Activated naive CD8-positive, alpha-beta T cell treated with anti-CD3 and anti-CD28 coated beads, Interleukin-2, amount 50 U/mL, for 24 hours (primary cell): ENCODE results near the gene KRT14.
"Not testable (repeated sequence)": the region's sequence is repeated elsewhere in the genome, so short reads cannot be mapped to it uniquely, and the experiment has no call there.

Source experiments
- ATAC-seq: fragments of 150-1000 bp; cut with Tn5 transposase; one replicate; pipeline ENCODE4 v1.10.0; 2021
- DNase-seq: peaks from one replicate; pipeline ENCODE4 v3.0.0; 2021
- H3K27ac Mint-ChIP-seq: one replicate; pipeline ENCODE4 v1.8.0; 2021; ENCODE audit warnings: mild to moderate bottlenecking, mixed read lengths
- H3K27me3 Mint-ChIP-seq: one replicate; pipeline ENCODE4 v1.8.0; 2021; ENCODE audit warnings: mixed read lengths
- H3K36me3 Mint-ChIP-seq: one replicate; pipeline ENCODE4 v1.8.0; 2021; ENCODE audit warnings: low read depth, mixed read lengths
- H3K4me1 Mint-ChIP-seq: one replicate; pipeline ENCODE4 v1.8.0; 2021; ENCODE audit warnings: mixed read lengths
- H3K4me3 Mint-ChIP-seq: one replicate; pipeline ENCODE4 v1.8.0; 2021; ENCODE audit warnings: mild to moderate bottlenecking, moderate library complexity, mixed read lengths
- H3K9me3 Mint-ChIP-seq: one replicate; pipeline ENCODE4 v1.8.0; 2021; ENCODE audit warnings: mixed read lengths

Gene KRT14

DNA sequence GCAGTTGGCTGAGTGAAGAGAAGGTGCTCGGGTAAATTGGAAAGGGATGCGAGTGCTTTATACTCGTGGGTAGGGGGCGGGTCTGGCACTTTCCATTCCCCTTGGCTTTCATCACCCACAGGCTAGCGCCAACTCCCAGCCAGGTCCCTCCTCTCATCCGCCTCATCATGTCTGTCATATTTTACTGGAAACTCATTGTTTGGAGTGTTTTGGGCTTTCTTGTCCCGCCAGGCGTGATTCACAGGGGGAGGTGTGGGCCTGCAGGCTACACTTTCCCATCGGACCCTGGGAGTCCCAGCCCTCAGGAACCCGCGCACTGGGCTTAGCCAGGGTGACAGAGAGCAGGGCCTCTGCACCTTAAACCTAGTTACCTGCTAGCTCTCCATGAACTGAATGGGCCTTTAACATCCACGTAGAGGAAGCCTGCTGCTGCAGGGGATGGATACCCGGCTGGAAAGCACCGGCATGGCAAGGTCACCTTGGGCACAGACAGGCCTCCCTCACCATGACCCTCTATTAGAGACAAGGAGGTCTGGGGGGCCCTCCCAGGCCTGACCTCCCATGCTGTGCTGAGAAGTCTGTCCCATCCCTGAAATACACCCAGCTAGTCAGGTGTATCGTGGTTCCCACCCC is at the start of gene KRT14:
Gene KRT14 (minus strand): TSS at position 33 of the 633 bp plus-strand sequence. CDS start 61 bp downstream, outside the sequence.
- no peak within 1 kb of the TSS for H3K27ac Mint-ChIP-seq
- H3K36me3 Mint-ChIP-seq = no peaks in the 10 kb centered on the region
- ATAC-seq (no peak), DNase-seq (no peak)
- peaks cover 7% of the 10 kb centered on the region for H3K27me3 Mint-ChIP-seq
- H3K9me3 Mint-ChIP-seq = no peaks in the 10 kb centered on the region
- no peaks in the 10 kb centered on the region for H3K4me1 Mint-ChIP-seq
- H3K4me3 Mint-ChIP-seq = no peak within 1 kb of the TSS

DNA sequence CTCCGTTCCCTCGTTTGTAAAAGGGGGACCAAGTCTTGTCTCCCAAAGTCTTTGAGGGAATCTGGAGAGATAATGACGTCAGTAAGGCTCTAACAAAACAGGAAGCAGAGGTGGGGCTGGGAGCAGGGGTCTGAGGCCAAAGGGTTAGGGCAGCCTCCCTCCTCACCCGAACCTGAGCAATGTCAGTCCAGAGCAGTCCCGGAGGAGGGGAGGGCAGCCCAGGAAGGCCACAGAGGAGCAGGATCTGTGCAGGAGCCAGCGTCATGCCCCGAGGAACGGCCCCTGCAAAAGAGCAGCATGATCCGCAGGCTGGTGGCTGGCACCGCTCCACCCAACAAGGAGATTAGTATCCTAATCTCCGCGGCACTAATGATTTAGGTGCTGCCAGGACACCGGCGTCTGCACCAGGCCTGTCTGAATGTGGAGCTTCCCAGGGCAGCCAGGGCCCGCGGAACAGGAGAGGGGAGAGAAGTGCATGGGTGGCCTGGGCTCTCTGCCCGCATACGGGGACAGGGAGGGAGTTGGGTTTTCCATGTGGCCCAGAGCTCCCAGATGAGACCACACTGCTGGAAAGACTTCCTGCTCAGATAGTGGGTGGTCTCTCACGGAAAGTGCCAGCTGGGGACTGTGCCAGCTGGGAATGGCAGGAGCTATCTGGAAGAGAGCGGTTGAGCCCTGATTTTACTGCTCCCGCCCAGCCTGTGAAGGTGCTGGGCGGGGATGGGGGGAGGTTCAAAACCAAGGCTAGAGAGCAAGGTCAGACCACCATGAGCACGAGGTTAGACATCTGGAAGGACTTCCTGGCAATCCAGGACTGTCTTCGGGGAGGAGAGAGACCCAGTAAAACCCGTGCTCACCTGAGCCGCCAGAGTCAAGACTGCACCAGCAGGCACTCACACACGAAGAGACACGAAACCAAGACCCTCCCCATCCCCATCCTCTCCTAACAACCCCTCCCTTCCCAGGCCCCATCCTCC is 48.7 kb upstream of the KRT14 start:
- Mint-ChIP-seq H3K9me3 (no peaks in the 10 kb centered on the region), H3K27ac (no peak overlapping the region), H3K4me1 (no peaks in the 10 kb centered on the region), H3K36me3 (no peaks in the 10 kb centered on the region), H3K4me3 (no peak overlapping the region), H3K27me3 (no peaks in the 10 kb centered on the region)
- ATAC-seq (no peak), DNase-seq (no peak)

DNA sequence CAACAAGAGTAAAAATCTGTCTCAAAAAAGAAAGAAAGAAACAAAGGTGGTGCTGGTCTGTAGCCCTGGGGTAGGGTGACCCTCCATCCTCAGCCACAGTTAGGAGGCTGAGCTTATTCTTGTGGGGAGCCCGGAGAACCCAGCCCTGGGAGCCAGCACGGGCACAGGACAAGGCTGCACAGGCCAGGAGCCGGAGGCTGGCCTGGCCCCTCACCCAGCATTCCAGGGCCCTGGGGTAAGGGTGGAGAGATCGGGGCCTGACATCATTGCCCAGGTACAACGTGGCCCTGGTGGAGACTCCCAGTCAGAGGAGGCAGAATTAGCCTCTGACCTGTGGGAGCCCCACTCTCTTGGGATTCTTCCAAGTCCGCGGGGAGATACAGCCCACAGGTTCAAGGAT is 47.9 kb upstream of the KRT14 start:
- Mint-ChIP-seq H3K27ac (no peak overlapping the region), H3K27me3 (no peaks in the 10 kb centered on the region), H3K36me3 (no peaks in the 10 kb centered on the region)

DNA sequence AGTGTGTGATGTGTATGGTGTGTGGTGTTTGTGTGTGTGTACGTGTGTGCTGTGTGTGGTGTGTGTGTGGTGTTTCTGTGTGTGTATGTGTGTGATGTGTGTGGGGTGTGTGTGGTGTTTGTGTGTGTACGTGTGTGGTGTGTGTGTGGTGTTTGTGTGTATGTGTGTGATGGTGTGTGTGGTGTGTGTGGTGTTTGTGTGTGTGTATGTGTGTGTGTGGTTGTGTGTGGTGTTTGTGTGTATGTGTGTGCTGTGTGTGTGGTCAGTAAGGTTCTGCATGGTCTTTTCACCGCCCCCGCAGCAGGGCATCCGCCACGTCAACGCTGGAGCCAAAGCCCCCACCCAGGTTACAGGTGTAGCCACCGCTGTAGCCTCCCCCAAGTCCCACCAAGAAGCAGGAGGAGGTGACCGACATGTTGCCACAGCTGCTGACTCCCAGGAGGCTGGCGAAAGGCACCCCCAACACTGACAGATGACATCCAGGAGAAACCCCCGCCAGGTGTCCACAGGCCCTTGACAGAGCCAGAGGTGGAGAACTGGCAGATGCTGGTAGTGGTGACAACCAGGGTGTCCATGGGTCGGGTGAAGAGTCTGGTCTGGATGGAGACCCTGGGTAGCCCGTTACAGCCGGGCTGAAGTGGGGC is 47.0 kb upstream of the KRT14 start:
- ATAC-seq (no peak), DNase-seq (no peak)
- no peaks in the 10 kb centered on the region for H3K36me3 Mint-ChIP-seq
- H3K4me1 Mint-ChIP-seq = no peaks in the 10 kb centered on the region
- no peak overlapping the region for H3K27ac Mint-ChIP-seq
- no peaks in the 10 kb centered on the region for H3K9me3 Mint-ChIP-seq
- no peak overlapping the region for H3K4me3 Mint-ChIP-seq
- H3K27me3 Mint-ChIP-seq = no peaks in the 10 kb centered on the region

More for the DNA sequence above, 47.9 kb upstream of the KRT14 start:
- ATAC-seq (no peak), DNase-seq (no peak)
- H3K9me3 Mint-ChIP-seq = no peaks in the 10 kb centered on the region
- H3K4me3 Mint-ChIP-seq = no peak overlapping the region
- no peaks in the 10 kb centered on the region for H3K4me1 Mint-ChIP-seq

DNA sequence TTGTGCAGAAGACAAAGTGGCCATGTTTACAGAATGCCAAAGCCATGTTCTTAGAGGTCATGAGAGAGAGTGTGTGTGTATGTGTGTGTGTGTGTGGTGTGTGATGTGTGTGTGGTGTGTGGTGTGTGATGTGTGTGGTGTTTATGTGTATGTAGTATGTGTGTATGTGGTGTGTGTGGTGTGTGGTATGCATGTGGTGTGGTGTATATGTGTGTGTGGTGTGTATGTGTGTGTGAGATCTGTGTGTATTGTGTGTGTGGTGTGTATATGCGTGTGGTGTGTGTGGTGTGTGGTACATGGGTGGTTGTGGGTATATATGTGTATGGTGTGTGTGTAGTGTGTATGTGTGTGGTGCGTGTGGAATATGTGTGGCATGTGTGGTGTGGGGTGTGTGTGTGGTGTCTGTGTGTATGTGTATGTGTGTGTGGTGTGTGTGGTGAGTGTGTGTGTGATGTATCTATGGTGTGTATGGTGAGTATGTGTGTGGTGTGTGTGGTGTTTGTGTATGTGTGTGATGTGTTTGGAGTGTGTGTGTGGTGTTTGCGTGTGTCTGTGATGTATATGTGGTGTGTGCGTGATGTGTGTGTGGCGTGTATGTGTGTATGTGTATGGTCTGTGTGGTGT is 45.9 kb upstream of the KRT14 start:
- Mint-ChIP-seq H3K36me3 (no peaks in the 10 kb centered on the region), H3K4me3 (no peak overlapping the region), H3K4me1 (no peaks in the 10 kb centered on the region), H3K27ac (no peak overlapping the region), H3K9me3 (no peaks in the 10 kb centered on the region), H3K27me3 (no peaks in the 10 kb centered on the region)
- no peak for ATAC-seq
- DNase-seq = no peak

DNA sequence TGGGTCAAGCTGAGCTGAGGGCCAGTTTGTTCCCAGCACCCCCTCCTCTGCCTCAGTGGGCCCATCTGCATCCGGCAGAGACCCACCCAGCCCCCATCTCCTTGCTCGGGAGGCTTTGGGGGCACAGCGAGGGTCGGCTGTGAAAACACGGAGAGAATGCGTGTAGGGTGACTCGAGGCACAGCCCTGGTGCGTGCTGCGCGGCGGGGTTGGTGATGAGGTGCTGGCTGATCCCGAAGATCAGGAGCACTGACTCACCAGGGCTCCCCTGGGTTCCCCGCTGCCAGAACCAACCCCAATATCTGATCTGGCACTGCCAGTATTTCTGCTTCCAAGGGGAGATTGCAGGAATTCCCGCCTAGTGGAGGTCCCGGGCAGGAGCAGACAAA is 45.2 kb upstream of the KRT14 start:
- DNase-seq (no peak), ATAC-seq (no peak)
- H3K27ac Mint-ChIP-seq = no peak overlapping the region
- no peak overlapping the region for H3K4me3 Mint-ChIP-seq
- peaks cover 3% of the 10 kb centered on the region for H3K27me3 Mint-ChIP-seq
- H3K9me3 Mint-ChIP-seq = no peaks in the 10 kb centered on the region
- H3K36me3 Mint-ChIP-seq = no peaks in the 10 kb centered on the region
- no peaks in the 10 kb centered on the region for H3K4me1 Mint-ChIP-seq

DNA sequence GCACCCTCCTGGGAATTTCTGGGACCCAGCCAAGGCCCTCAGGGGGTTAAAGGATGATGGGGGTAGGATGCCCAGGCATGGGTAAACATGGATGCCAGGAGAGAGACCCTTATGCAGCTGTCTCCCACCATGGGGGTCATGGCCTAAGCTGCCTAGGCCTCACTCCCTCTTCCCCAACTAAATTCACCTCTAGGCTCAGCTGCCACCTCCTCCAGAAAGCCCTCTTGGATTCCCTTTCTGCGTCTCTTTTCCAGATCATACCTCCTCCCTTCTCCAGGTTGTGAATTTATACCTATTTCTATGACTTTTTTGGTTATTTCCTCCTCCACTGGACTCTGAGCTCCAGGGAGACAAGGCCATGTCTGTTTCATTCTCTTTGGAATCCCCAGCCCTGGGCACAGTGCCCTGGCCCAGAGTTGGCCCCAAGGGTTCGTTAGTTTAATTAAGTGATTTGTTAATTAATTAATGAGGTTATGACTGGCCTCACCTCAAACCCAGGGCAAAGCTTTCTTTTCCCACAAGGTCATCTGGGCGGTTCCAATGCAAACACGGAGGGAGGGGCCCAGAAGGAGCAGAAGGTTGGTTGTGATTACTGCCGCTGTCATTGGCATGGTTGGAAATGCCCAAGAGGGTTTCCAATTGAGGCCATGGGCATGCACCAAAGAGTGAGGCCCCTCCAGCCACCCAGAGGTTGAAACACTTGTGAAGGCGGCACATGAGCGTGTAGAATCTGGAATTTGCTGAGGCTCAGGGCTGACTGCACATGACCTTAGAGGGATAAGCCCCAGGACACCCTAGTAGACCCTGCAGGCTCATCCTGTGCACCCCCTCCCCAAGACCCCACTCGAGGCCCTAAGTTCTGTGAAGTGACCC is 44.6 kb upstream of the KRT14 start:
- no peaks in the 10 kb centered on the region for H3K9me3 Mint-ChIP-seq
- H3K27me3 Mint-ChIP-seq = peaks cover 3% of the 10 kb centered on the region
- H3K36me3 Mint-ChIP-seq = no peaks in the 10 kb centered on the region
- H3K27ac Mint-ChIP-seq = no peak overlapping the region
- no peaks in the 10 kb centered on the region for H3K4me1 Mint-ChIP-seq
- H3K4me3 Mint-ChIP-seq = no peak overlapping the region
- no peak for ATAC-seq
- no peak for DNase-seq

DNA sequence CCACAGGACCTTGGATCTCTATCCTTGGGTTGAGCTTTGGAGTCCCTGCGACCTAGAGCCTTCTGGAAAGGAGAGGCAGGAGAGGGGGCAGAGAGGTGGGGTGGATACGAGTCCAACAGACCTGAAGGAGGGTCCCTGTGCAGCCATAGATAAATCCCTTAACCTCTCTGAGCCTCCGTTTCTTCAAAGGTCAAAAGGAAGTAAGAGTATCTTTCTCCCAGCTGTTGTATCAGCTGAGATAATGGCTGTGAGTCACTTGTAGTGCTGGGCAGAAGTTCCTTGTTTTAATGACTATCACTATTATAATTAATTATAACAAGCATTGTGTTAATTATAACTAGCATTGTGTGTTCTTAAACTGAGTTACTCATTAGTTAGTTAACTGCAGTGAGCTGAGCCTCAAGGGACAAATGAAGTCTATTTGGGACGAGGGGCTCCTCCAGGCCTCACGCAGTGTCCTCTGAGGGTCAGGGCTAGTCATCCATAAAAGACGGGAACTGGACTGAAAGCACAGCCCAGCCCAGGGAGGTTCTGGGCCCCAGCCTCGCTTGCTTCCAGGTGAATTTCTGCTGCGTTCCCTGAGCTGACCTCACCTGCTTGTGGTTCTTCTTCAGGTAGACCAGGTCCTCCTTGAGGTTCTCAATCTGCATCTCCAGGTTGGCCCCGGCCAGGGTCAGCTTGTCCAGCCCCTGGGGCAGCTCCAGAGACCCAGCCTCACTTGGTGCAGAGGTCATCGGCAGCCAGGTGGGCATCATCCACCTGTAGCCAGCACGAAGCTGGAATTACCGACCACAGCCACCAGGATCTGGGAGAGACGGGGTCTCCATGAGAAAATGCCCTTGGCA is 43.4 kb upstream of the KRT14 start:
- H3K4me1 Mint-ChIP-seq = no peaks in the 10 kb centered on the region
- no peak overlapping the region for H3K27ac Mint-ChIP-seq
- peaks cover 3% of the 10 kb centered on the region for H3K27me3 Mint-ChIP-seq

DNA sequence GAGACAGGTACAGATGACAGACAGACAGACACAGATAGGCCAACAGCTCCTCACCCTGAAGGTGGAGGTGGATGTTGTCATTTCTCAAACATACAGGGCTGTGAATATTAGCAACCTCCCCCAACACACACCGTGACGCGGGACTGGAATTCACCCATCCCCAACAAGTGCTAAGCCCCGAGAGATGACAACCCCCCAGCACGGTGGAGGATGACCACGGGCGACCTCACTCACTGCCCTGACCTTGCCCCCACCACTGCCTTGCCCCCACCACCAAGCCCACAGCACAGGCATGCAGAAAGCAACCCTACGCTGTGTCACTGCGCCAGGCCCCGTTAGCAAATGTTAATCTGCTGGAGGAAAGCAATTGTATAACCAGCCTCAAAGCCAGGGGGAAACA is 42.6 kb upstream of the KRT14 start:
- Mint-ChIP-seq H3K27me3 (peaks cover 3% of the 10 kb centered on the region), H3K36me3 (no peaks in the 10 kb centered on the region), H3K27ac (no peak overlapping the region), H3K4me3 (no peak overlapping the region), H3K4me1 (no peaks in the 10 kb centered on the region), H3K9me3 (no peaks in the 10 kb centered on the region)
- DNase-seq (no peak), ATAC-seq (no peak)

More for the DNA sequence above, 43.4 kb upstream of the KRT14 start:
- H3K9me3 Mint-ChIP-seq = no peaks in the 10 kb centered on the region
- H3K4me3 Mint-ChIP-seq = no peak overlapping the region
- ATAC-seq (no peak), DNase-seq (no peak)
- no peaks in the 10 kb centered on the region for H3K36me3 Mint-ChIP-seq

DNA sequence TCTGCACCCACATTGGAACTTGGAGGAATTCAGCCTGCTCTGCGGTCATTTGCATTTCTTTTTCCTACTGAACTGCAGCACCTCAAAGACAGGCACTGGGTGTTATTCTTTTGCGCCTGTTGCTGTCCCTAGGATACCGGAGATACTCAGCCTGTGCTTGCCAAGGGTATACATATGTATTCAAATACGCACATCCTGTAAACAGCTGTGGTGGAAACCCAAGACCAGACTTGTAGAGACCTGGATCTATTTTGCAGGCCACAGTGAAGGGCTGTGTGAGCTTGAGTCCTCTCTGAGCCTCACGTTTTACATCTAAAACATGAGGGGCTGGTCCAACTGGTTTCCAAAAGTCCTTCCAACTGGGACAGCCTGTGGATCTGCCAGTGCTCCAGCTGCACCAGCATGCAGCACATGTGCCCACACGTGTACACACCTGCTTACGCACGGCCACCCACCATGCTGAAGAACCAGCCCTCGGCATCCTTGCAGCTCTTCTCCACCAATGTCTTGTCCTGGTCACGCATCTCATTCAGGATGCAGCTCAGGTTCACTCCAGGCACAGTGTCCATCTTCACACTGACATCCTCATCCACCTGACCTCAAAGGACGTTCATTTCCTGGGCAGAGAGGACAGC is 42.0 kb upstream of the KRT14 start:
- not testable (repeated sequence) for H3K9me3 Mint-ChIP-seq, H3K27me3 Mint-ChIP-seq, H3K36me3 Mint-ChIP-seq, H3K27ac Mint-ChIP-seq, ATAC-seq, H3K4me3 Mint-ChIP-seq, DNase-seq, H3K4me1 Mint-ChIP-seq

DNA sequence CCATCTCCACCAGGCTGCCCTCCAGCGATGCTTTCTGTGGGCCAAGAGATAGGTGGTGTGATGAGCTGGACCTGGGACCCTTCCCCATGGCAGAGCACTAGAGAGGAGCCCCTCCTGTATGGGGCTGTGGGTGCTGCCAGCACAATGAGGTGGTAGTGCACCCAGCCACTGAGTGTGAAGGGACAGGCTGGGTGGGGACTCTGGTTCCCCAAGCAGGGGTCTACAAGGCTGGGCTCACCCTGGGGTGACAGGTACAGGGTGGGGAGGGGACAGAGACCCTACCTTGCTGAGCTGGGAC is 41.3 kb upstream of the KRT14 start:
- H3K9me3 Mint-ChIP-seq, H3K4me3 Mint-ChIP-seq, H3K27me3 Mint-ChIP-seq, ATAC-seq, DNase-seq, H3K4me1 Mint-ChIP-seq, H3K27ac Mint-ChIP-seq, H3K36me3 Mint-ChIP-seq: not testable (repeated sequence)

DNA sequence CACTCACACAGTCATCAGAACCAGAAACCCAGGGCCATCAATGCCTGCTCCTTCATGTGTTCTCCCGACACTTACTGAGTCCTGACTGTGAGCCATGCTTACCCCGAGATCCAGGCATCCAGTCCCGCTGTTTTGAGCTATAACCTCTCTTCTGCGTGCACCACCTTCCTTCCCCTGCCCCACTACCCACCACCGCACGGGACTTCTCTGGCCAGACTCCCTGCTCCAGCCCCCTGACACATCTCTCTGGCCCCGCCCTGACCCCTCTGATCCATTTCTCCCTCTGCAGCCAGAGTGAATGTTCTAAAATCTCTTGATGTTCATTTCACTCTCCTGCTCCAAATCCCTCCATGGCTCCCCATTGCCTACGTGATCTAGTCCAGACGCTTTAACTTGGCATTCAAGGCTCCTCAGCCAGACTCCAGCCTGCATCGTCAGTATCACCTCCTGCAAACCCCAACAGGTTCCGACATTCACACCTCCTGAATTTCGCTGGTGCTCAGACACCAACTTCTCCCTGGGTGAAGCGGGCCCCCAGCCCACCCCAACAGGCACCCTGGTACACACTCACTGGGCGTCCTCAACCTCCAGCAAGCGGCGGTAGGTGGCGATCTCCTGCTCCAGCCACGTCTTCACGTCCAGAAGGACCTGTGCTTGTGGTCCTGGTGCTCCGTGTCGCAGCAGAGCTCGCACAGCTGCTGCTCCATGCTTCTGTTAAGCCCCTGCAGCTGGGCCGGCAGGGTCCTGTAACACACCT is 40.8 kb upstream of the KRT14 start:
- no peaks in the 10 kb centered on the region for H3K9me3 Mint-ChIP-seq
- H3K36me3 Mint-ChIP-seq = no peaks in the 10 kb centered on the region
- H3K4me3 Mint-ChIP-seq = no peak overlapping the region
- no peaks in the 10 kb centered on the region for H3K4me1 Mint-ChIP-seq
- ATAC-seq (no peak), DNase-seq (no peak)
- H3K27ac Mint-ChIP-seq = no peak overlapping the region
- peaks cover 3% of the 10 kb centered on the region for H3K27me3 Mint-ChIP-seq
